LoVo (cell line): ENCODE data around the gene MICB.
A peak's percentile ranks its signal among the peaks of the same experiment; 100 is the strongest.

Experiments
- DNase-seq: peaks from one replicate; pipeline ENCODE4 v3.0.0-alpha.2; 2016; ENCODE audit warnings: low spot score

Gene MICB

DNA sequence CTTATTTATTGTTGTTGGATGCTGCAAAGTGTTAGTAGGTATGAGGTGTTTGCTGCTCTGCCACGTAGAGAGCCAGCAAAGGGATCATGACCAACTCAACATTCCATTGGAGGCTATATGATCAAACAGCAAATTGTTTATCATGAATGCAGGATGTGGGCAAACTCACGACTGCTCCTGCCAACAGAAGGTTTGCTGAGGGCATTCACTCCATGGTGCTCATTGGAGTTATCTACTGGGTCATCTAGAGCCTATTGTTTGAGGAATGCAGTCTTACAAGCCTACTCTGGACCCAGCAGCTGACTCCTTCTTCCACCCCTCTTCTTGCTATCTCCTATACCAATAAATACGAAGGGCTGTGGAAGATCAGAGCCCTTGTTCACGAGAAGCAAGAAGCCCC is 12.1 kb downstream of the MICB start:
- DNase-seq: no peak

DNA sequence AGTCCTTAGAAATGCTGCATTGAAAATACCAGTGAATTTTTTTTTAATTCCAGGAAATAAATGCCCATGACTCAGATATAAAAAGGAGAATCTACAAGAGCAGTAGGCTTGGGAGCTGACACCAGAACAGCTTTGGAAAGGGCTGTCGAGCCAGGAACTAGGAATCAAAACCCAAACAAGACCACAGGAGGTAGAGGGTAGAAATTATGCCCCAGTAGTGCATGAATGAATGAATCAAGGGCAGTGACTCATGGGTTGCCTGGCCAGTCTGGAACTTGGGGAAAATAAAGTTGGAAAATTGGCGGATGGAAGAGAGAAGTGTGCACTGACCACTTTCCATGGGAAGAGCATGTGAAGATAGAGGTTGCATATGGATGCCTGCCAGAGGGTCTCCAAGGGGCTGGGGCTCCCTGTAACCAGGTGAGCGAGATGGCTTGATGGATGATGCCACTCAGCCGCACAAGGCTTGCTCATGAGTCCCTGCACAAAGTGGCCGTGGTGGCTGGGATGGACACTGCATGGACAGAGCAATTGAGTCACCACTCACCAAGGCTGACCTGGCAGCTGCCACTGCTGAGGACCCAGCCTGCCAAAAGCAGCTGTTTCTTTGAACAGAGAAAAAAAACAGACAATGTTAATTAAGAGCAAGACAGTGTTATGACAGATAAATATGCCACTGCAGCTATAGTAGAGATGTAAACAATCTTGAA is 15.7 kb downstream of the MICB start:
- DNase-seq: no peak

- no peak for DNase-seq
Observed at GRCh38 chr6:31521835-31522234, 23.9 kb downstream of the MICB start.

DNA sequence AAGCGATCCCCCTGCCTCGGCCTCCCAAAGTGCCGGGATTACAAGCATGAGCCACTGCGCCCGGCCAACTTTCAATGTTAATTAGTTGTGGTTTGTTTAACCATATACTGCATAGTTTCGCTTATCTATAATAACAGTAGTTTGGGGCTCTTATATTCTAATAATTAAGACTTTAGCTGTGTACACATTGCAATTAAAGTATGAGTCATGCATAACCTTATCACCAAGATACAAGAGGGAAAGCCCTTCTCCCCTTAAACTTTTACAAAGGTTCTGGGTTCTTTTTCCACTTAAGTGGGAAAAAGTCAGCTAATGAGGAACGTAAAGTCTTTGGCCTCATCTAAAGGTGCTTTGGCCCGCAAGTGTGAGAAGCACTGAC is 27.6 kb downstream of the MICB start:
- DNase-seq: no peak

DNA sequence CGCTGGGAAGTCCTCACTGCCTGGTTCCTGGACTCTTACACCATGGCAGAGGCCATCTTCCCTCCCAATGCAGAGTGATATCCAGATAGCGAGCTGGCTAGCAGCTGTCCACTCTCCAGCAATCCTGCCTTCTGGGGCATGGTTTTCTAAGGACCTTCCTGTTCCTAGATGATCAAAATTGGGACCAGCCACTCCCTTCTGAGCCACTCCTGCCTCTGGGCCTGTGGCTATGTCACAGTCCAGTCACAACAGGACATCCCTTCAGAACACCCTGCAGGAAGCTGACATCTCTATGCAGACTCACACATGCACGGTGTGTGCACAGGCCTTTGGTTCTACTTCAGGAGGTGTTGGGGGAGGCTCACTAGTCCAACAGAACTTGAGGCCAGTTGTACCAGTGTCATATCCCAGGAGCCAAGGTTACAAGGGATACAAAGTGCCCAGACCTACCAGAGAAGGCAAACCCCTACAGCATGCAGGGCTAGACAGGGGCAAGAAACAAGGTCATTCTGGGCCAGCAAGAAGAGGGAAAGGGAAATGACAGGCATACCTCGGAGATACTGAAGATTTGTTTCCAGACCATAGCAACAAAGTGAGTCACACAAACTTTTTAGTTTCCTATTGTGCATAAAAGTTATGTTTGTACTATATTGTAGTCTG is 28.1 kb downstream of the MICB start:
- no peak for DNase-seq

DNA sequence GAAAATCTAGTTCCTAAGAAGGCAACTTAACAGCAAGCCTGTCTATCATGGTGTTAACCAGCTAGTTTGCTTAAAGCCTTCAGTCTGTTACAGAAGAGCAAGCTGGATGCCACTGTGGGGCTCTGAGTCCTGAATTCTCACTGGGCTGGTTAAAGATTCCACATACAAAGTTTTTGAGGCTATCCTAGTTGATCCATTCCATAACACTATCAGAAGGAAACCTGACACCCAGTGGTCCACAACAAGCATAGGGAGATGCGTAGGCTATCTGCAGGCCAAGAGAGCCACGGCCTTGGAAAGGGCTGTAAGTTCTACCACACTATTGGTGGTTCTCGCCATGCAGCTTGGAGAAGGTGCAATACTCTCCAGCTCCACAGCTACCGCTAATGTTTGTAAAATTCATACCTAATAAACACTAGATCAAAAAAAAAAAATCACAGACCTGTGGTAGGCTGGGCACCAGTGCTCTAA is 30.4 kb downstream of the MICB start:
- no peak for DNase-seq

- no peak for DNase-seq
Observed at GRCh38 chr6:31528821-31529328, 30.9 kb downstream of the MICB start, which contains the start of gene MCCD1. Gene MCCD1, plus strand, starts transcription at chr6:31528962. Its CDS starts 53 bp downstream, at chr6:31529015.

- DNase-seq: no peak
Observed at GRCh38 chr6:31529329-31530150, 31.6 kb downstream of the MICB start.

GRCh38 chr6:31530659-31531058 is 32.7 kb downstream of the MICB start:
- no peak for DNase-seq

DNA sequence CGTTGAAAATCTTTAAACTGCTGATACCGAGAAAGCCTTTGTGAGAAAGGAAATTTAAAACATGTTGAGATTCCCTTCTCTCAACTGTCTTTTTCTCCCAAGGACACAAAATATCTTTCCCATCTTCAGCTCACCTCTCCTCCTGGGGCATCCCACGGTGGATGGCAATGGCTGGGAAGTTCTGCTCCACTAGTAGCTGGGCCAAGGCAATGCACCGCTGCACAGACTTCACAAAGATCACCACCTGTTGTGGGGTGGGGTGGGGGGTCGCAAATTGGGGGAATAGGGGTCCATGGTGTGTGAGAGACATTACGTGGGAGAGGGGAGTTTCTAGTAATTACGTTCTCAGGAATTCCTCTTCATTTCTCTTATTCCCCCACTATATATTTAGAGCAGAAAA is 33.2 kb downstream of the MICB start:
- no peak for DNase-seq

DNA sequence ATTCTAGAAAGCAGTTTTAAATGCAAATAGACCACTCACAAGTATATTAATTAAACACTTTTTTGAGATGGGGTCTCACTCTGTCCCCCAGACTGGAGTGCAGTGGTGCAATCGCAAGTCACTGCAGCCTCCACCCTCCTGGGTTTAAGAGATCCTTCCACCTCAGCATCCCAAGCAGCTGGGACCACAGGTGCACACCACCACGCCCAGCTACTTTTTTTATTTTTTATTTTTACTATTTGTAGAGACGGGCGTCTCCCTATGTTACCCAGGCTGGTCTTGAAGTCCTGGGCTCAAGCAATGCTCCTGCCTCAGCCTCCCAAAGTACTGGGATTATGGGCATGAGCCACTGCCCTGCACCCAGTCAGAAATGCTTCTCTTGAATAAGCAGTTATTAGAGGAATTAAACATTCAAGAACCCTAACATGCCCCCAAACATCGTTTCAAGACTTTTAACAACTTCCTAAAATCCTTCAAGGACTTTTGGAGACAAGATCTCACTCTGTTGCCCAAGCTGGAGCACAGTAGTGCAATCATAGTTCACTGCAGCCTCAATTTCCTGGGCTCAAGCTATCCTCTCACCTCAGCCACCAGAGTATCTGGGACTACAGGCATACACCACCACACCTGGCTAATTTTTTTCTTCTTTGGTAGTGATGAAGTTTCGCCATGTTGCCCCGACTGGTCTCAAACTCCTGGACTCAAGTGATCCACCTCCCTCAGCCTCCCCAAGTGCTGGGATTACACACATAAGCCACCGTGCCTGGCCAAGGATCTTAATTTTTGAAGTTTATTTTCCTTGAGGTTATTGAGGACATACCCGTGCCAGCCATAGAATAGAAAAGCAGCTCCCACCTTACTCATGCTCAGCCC is 34.1 kb downstream of the MICB start:
- DNase-seq: no peak

DNA sequence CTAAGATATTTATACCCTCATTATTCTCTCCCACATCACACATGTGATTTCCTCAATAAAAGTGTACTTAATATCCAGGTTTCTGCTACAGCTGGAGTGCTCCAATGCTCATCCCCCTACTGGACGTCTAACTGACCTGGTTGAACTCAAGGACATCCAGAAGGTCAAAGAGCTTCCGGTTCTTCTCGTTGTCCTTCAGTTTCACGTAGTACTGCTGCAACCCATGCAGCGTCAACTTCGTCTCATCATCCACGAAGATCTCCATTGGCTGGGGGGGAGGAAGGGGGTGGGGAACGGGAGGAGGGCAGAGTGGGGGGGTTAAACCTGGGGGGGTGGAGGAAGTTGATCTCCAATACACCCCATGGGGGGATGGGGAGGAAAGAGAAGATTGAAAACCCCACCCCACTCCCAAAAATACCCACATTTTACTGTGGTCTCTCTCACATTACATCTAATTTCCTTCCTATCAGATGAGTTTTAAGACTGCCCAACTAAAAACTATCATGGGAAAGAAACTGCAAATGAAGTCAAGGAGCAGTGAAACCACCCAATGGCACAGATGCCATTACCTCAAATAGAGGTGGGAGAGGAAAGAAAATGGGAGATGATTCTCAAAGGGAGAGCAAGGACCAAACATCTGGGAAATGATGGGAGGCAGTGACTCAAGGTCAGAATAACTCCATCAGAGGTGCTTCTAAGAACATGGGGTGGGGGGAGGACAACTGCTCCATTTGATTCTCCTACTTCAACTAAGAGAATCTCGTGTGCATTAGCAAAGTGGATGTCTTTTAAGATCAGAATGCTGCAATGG is 34.9 kb downstream of the MICB start:
- no peak for DNase-seq

DNA sequence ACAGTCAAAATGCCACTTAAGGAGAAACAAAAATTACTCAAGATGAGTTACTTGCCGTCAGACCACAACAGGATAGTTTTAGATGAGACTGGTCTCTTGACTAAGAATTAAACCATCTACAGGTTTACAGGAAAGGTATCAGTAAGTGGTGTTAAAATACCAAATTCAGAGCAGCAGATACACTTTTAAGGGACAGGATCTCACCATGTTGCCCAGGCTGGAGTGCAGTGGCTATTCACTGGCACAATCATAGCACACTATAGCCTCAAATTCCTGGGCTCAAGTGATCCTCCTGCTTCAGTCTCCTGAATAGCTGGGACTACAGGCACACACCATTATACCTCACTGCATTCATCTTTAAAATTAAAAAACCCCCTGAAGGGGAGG is 35.5 kb downstream of the MICB start:
- DNase-seq: no peak

DNA sequence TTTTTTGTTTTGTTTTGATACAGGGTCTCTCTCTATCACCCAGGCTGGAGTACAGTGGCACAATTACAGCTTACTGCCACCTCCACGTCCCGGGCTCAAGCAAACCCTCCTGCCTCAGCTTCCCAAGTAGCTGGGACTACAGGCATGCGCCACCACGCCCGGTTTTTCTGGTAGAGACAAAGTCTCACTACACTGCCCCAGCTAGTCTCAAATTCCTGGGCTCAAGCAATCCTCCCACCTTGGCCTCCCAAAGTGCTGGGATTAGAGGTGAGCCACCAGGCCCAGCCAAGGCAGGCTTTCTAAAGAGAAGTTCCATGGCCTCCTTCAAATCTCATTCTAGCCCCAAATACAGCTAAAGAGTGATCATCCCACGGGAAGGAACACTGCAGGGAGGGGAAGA is 36.1 kb downstream of the MICB start:
- DNase-seq: no peak

DNA sequence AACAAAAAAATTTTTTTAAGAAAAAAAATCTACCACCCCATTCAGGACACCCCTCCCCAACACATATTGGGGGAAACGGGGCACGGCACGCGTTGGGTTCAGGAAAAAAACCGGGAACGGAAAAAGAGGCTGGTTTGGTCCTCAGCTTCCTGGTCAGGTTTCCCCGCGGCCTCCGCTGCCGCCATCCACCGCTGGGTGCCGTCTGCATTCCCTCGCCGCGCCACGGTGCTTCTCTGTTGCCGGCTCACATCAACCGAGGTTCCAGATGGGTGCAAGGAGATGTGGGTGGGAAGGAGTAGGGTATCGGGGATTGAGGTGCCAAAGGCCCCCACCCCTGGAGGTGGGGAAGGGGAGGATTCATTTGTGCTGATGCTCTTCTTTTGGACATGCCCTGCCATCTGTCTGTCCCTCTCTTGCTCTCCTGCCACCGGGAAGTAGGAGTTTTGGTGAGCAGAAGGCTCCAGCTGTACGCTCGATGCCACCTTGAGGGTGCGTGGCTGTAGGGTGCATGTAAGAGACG is 36.6 kb downstream of the MICB start:
- no peak for DNase-seq

DNA sequence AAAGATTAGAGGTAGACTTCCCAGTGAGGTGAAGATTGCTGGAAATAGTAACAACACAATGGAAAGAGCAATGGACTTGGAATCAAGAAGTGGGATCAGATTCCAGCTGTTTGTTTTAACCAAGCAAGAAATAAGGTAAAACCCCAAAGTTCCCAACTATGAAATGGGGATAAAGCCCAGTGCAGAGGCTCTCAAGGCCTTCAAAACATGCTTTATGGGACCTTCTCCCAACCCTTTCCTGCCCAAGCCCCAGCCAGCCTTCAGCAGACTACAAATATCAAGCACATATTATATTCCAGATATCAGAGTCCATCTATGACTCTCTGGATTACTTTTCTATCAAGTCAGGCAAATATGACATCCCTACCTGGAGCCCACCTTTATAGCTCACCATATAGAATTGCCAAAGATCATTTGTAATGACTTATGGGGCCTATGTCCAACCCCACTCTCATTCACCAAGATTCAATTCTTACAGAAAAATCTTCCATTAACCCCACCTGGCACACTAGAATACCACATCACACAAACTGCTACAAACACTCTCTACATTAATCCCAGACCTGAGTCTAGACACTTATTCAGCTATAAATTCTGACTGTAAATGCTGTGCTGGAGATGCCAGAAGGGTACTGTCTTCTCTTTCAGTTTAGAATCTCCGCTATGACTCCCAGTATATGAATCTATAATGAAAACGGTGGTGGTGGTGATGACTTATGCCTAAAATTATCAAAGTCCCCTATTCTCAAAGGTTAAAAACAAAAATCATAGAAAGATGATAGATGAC is 37.8 kb downstream of the MICB start:
- no peak for DNase-seq

- DNase-seq: no peak
Observed at GRCh38 chr6:31538805-31539400, 41.0 kb downstream of the MICB start.

DNA sequence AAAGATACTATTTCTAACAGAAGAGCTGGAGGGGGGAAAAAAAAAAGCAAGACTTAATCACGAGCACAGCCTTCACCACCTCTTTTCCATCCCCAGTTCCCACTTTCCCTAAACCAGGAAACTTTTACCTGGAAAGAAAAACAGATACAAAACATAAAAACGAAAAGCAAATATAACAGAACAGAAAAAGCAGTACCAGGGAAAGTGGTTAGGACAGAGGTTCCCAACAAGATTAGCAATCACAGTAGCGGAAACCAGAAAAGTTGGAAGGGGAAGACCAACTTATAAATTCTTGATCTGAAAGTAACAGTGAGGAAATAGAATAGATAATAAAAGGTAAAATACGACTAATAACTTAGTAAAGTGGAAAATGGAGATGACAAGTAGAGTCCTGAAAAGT is 42.7 kb downstream of the MICB start:
- no peak for DNase-seq

DNA sequence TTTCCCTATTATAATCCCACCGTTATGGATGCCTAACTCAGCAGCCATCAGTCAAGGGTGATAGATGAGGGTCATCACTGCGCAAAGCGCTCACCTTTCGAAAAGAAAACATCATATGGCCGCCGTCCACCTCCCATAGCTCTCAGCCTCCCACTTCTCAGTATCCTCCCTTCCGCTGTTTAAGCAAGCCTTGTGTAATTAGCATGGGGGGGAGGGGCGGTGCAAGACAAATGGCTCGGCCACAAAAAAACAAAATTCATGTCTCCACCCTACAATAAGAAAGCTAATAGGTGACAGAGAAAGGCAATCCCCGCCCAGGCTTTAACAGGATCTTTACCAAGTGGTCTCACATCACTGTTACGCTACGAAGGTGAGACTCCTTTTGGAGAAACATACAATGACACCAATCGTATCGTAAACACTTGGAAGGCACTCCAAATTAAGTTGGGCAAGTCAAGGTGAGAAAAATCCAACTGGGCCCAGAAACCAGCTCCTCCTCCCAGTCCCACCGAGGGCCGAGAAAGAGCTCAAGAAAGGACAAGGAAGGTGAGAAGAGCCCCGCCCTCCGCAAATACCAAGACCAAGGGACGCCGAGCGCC is 43.2 kb downstream of the MICB start:
- DNase-seq: peak; percentile 50
